ENCODE measurements around the gene ZC3H12D.

ZC3H12D gene

DNA sequence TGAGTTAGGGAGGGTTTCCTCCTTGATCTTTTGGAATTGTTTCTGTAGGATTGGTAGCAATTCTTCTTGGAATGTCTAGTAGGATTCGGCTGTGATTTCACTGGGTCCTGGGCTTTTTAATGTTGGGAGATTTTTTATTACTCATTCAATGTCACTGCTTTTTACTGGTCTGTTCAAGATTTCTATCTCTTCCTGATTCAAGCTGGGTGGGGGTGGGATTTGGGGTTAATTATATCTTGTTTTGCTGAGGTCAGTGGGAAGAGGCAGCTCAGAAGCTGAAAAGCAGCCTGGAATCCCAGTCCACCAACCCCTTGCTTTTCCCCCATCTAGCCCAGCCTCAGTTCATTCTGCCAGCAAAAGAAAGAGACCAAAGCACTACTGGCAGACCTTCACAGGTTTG, 45.2 kb downstream of the ZC3H12D start:
- DNase-seq, result no peak

DNA sequence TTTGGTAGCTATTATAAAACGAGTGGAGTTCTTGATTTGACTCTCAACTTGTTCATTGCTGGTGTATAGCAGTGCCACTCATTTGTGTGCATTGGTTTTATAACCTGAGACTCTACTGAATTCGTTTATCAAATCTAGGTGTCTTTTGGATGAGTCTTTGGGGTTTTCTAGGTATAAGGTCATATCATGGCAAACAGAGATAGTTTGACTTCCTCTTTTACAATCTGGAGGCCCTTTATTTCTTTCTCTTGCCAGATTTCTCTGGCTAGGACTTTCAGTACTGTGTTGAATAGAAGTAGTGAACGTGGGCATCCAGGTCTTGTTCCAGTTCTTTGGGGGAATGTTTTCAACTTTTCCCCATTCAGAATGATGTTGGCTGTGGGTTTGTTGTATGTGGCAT, 46.0 kb downstream of the ZC3H12D start:
- no peak for DNase-seq

DNA sequence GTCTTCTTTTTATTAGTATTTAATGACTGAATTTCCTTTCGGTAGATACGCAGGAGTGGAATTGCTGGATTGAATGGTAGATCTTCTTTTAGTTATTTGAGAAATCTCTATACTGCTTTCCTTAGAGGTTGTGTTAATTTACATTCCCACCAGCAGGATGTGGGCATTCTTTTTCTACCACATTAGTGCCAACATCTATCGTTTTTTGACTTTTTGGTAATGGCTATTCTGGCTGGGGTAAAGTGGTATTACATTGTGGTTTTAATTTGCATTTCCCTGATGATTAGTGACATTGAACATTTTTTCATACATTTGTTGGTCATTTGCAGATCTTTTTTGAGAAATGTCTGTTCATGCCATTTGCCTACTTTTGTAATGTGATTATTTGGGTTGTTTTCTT, 47.6 kb downstream of the ZC3H12D start:
- no peak for DNase-seq

DNA sequence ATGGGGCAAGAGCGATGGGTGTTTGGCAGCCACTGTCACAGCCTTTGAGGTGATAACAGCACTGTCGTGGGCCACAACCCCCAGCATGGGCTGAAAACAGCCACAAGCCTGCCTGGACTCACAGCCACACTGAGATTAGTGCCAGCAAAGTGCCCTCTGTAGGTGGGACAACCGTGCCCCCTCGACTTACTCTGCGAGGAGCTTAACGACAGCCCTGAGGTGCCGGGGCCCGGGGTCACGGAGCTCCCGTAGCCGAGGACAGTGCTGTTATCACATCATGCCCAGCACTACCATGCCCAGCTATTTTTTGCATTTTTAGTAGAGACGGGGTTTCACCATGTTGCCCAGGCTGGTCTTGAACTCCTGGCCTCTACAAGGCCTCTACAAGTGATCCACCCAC, 48.2 kb downstream of the ZC3H12D start:
- no peak for DNase-seq

DNA sequence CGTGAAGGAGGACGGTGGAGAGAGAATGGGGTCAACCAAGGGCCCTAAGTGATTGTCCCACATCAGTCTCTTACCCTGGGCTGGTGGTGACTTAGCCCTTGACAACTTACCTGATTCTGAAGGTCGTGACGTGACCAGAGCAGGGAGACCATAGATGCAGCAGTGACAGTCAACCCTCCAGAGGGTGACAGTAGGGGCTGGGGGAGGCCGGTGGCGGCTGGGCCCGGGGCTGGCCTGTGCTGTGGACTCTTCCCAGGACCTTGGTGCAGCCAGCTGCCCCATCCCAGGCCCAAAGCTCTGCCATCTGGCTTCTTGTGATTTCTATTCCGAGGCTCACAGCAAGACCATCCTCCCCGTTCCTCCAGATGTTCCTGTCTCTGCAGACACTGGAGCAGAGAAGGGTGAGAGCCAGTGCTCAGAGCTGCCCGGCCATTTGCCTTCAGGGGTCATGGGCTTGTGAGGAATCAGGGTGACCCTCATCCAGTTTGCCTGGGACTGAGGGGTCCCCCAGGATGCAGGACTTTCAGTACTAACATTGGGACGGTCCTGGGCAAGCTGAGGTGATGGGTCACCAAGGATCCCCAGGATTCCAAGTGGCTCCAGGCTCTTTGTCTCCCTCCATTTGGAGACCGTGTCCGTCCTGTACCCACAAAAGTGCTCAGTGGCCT, 48.8 kb downstream of the ZC3H12D start:
- no peak for DNase-seq

DNA sequence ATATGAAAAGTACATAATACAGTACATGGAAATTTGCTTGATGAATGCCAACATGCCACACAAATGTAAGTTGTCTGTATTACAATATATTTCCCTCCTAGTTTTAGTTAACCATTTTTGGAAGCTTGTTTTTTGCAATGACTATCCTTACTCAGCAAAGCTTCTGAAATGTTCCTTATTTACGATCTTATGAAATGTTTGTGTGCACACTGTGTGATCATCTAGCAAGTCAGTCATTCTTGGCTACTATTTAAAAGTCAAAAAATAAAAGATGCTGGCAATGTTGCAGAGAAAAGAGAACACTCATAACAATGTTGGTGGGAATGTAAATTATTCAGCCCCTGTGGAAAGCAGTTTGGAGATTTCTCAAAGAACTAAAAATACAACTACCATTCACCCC, 50.9 kb downstream of the ZC3H12D start:
- no peak for DNase-seq

DNA sequence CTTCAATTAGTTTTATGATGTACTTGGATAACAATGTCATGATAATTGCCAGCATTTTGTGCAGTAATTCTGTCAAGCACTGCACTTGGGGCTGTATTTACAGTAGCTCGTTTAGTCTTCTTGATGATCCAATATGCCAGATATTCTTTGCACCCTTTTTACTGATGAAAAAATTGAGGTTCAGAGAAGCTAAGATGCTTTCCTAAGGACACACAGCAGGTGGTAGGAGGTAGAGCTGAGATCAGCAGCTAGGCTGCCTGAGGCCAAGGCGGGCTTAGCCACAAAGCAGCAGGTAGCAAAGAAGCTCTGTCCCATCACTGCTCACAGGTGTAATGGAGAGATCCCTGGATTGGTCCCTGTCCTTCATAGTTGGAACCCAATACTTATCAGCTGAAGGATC, 51.4 kb downstream of the ZC3H12D start:
- DNase-seq, result no peak

DNA sequence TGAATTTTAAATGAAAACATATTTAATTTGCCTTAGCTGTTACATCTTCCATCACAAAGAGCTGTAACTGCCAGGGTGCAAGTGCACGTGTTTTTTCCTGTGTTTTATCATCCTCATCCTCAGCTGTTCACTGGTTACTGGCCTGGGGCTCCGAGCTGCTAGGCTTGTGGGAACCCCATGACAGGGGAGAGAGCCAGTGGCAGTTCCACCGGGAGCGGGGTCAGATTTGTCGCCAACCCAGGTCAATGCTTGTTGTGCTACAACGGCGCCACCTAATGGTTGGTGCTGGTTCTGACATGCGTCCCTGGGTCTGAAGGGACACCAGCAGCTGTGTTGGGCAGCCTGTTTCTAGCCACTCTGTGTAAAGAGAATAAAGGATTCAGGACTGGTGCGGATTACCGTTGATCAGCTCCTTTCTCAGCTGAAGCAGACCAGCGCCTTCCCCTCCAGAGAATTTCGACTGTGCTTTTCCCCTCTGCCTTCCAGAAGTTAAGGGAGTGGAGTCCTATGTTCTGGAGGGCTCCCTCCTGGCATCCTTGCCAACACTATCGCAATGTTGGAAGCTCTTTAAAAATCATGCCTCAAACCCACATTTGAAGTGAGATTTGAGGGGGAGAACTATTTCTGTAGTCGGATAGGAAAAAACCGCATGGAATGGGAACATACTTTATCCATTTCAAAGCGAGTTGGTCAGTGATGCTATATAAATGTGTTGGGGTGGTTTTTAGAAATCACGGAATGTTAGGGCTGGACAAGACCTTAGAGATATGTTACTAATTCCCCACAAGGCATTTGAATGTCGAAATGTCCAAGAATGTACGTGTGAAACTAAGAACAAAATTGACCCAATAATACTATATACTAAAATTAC, 52.7 kb downstream of the ZC3H12D start:
- DNase-seq, result peak; percentile 45

DNA sequence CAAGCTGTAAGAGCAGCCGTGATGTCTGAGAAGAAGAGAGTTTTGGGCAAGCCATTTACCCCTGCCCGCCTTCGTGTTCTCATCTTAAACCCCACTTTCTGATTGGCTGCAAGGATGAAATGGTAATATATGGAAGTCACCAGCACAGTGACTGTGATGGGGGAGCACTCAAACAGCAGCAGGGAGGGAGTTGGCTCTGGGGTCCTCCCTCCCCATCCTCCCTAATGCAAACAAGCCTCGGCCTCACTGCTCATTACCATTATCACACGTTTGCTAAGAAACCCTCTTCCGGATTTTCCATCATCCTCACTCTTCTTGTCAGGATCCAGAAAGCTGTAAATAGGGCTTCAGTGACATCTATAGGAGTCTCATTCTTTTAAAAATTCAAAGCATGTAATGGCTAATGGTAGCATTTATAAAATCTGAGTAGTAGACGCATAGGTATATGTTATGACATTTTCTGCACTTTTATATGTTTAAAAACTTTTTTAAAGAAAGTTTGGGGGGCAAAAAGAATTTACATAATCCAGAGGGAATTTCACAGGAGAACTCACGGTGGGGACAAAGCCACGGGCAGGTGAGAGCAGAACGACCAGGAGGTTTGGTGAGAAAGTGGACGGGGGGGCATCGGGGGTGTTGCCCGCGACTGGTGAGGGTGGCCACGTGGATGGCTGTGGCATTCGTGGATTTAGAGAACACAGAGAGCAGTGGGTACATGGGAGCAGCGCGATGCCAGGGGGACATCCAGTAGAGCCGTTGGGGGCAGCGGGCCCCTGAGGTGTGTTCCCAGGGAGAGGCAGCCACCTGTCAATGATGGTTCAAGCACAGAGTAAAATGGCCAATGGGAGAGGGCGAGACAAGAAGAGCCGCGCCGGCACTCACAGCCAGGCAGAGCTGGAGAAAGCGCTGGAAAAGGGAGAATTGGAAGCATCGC, 55.1 kb downstream of the ZC3H12D start:
- DNase-seq, result no peak

DNA sequence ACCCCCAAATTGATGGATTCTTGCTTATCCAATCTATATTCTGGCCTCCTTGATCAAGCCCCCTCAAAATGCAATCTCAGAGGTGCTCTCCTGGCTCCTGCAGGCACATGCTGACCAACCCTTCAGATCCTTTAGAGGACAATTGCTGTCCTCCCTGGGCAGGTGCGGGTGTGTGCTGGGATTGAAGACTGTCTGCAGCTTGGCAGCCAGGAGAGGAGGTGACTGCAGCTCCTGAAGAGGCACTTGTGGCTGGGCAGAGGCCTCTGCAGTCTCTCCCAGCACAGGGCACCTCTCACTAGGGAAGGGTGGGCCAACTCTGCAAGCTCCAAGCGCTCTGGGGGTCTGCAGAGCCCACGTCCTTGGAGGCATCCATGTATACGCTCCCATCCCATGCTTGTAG, 56.2 kb downstream of the ZC3H12D start:
- DNase-seq, result no peak

DNA sequence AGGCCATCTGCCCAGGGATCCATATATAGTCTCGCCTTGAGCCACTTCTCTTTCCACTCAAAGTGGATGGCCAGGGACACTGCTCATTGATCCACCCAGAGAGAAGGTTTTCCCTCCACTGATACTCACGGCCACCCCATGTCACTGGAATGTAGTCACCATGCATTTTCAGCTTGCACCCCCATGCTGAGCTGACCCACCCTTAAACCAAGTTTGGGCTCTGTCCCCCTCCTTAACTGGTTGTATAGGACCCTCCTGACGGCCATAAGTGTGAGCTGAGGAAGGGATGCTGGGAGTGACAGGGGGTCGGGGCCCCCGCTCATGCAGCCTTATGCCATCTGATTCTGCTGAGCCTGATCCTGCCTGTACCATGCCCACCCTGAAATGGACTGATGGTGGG, 59.1 kb downstream of the ZC3H12D start:
- DNase-seq, result no peak

DNA sequence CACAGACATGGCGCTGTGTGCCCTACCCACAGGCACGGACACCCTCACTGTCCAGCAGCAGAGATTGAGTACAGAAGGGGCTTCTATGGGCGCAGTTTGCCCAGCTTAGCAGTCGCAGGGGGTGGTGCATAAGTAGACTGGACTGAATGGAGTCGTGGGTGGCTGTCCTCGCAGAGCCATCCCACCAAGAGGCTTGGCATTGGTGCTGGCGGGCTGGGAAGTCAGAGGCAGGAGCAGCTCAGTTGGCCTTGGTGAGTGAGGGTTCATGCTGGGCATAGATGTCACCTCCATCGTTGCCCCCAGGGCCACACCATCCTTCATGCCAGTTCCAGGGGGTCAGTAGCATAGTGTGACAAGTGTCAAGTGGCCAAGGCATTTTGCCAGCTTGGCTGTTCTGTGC, 59.6 kb downstream of the ZC3H12D start:
- DNase-seq, result no peak

DNA sequence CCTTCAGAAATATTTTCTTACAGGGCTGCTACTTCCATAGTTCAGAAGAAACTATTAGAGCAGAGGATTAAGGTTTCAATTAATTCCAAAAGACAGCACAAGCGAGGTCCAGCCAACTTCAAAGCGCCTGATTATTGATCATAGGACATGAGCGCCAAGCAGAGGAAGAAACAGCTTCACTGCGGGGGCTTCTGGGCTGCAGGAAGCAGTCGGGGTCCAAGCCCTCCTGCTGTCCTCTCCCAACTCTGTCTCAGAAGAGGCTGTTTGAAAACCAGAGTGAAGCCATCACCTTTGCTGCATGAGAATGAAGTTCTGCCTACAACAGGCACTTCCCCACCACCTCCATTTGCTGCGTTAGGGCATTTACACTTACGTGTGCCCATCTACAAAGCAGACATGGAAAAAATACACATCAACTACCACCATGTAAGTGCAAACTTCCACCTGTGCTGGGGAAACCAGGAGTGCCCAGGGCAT, 60.8 kb downstream of the ZC3H12D start:
- no peak for DNase-seq

DNA sequence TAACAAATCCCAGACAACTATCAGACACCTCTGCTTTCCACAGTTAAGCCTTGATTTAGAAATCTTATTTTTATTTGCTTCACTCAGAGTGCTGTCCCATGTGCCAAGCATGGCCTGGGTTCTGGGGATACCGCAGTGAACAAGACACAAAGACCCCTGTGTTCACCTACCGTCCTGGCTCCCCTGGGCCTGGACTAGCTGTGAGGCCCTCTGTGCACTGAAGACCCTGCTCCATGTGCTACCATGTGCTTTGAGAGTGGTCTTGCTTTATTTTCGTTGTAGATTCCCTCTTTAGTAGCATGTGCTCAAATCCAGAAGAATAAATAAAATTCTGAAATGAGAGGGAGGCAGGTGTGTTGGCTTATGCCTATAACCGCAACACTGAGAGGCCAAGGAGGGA, 62.2 kb downstream of the ZC3H12D start:
- DNase-seq, result no peak

DNA sequence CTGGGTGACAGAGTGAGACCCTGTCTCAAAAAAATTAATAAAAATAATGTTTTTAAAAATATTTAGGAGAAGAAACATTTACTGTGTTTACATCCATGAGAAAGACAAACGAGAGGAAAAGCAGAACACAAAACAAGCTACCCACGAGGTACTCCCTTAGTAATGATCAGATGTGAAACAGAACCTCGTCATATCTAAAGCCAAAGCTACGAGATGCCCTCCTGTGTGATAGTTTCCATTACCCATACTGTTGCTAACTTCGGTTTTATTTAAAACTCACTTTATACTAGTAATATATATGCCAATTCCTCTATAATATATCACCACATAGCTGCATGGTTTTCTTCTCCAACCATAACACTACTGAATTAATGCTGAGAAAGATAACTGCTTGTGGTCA, 63.7 kb downstream of the ZC3H12D start:
- no peak for DNase-seq

DNA sequence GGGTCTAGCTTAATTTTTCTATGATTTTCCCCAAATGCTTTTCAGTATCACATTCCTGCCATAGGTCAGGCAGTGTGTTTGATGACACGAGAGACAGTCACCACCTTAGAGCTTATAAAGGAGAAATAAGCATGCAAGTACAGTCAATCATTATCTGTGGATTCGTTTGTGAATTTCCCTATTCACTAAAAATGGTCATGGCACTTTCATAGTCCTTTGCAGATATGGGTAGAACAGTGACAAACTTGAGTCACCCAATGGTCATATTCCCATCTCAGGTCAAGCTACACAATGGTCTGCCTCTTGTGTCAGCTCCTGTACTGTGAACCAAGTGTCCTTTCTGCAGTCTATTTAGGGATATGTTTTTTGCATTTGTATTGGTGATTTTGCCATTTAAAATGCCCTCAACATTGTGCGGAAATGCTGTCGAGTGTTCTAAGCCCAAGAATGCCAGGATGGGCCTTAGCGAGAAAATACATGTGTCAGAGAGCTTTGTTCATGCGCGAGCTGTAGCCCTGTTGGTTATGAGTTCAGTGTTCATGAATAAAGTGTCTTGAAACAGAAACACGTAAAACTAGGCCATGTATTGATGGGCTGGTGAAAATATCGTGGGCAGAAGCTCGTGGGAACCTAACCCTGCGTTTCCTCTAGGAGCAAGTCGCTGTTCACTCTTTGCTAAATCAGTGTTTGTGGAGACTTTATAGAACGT, 65.0 kb downstream of the ZC3H12D start:
- no peak for DNase-seq

DNA sequence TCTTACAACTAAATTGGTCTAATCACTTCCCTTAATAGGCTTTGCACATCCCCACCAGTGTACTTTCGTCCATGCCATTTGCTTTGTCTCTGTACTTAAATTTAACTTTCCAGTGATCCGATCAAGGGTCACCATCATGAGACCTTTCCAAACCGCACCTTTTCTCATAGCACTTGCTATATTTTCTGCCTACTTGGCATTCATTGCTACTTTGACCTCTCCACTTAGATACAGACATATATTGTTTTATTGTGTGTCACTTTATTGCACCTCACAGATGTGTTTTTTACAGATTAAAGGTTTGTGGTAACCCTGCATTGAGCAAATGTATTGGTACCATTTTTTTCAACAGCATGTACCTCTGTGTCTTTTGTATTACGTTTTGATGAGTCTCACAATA, 70.0 kb downstream of the ZC3H12D start:
- DNase-seq, result no peak

DNA sequence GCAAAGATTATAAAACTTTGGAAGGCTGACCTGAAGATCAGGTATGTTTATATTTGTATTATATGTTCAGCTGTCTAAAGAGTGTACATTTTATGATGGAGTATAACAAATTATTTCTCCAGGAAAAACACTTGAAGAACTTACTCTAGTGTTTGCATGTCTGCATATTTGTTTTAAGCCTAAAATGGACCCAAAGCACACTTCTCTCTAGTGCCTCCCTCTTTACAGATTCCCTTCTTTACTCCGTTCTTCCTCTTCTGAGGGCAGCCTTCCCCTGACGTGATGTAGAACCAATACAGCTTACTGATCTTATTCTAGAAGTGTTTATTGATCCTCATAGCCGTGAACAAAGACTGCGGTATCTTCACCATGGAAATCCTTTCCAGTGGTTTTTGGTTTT, 70.8 kb downstream of the ZC3H12D start:
- DNase-seq, result no peak

DNA sequence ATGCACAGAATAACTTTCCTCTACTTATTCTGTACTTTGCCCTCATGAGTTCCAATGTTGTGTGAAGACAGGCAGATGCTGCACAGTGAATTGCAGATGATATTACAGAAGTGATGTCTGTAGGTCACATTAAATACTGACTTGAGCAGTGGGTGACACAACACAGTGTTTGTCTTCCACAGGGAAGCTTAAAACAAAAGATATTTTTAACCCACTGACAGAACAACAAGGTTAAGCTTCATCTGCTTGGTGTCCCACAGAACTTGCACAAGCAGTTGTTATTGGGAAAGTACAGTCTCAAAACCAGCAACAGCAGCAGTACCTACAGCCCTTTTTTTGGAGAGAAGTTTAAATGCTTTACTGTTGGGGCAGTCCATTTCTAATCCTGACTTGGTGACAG, 74.3 kb downstream of the ZC3H12D start:
- no peak for DNase-seq

DNA sequence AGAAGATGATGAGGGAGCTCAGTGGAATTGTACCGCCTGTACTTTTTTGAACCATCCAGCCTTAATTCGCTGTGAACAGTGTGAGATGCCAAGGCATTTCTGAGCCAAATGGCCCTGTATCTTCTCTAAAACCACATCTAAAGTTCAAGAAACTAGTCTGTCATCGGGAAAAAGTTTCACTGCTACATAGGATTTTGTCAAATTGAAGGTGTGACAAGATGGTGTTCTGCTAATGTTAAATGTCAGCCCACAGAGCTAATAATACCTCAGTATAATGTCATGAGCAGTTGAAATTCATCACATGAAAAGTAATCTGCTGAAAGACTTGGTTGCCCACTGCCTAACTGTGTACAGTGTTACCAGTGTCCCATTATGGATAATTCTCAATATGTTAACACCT, 75.2 kb downstream of the ZC3H12D start:
- no peak for DNase-seq

DNA sequence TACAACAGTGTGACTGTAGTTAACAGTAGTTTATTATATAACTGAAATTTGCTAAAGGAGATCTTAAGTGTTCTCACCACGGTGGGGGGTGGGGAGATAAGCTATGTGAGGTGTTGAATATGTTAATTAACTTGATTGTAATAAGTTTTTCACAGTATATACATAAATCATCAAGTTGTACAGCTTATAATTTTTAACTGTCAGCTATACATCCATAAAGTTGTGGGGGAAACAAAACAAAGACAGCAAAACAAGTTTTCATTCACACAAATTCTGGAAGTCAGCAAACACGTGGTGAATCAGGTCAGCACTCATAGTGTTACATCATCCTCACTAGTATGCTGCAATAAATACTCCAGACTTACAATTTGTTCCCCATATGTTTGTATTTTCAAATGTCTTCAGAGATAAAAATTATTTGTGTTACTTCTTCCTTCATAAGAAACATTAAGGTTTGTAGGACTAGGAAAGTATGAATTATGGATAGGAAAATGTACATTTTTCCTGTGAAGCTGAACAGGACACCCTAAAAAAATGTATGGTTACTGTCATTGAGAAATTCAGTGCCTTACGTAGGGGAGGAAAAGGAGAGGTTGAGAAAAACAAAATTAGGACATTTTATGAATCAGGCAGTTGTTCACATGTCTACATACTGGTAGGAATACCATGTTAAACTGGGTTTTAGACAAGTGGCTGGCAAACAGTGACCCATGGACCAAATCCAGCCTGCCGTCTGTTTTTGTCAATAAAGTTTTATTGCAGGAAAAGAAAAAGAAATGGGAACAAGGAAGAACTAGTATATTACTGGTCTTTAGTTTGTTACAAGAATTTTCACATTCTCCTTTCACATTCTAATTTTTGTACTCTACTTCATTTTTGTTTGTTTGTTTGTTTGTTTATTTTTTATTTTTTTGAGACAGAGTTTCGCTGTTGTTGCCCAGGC, 78.7 kb downstream of the ZC3H12D start:
- DNase-seq, result no peak

DNA sequence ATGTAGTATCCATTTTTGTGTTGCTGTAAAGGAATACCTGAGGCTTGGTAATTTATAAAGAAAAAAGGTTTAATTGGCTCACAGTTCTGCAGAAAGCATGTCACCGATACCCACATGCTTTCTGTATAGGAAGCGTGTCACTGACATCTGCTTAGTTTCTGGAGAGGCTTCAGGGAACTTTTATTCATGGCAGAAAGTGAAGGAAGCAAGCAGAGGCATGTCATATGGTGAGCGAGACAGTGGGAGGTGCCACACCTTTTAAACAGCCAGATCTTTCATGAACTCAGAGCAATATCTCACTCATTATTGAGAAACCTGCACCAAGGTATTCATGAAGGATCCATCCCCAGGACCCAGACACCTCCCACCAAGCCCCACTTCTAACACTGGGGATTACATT, 81.3 kb downstream of the ZC3H12D start:
- DNase-seq, result no peak

All from NCI-H2029 (cell line).